ENCODE measurements around the gene TRPV3.

The TRPV3 gene

GRCh38 chr17:3596804-3597464 is 39.3 kb upstream of the TRPV3 start:
- no peak for TF ChIP-seq CTCF (IDR thresholded peaks at IDR 0.05; ENCODE audit: borderline replicate concordance, insufficient read depth, low read depth, low read length)
- H3K4me3 ChIP-seq (ENCODE audit: low read depth, low read length), result no peak overlapping the region

GRCh38 chr17:3594976-3595375 is 37.4 kb upstream of the TRPV3 start:
- no peak overlapping the region for H3K4me3 ChIP-seq (ENCODE audit: low read depth, low read length)
- TF ChIP-seq CTCF (IDR thresholded peaks at IDR 0.05; ENCODE audit: borderline replicate concordance, insufficient read depth, low read depth, low read length), result no peak

GRCh38 chr17:3594051-3594800 is 36.6 kb upstream of the TRPV3 start:
- no peak overlapping the region for H3K4me3 ChIP-seq (ENCODE audit: low read depth, low read length)
- no peak for TF ChIP-seq CTCF (IDR thresholded peaks at IDR 0.05; ENCODE audit: borderline replicate concordance, insufficient read depth, low read depth, low read length)

- H3K4me3 ChIP-seq (ENCODE audit: low read depth, low read length), result no peak overlapping the region
- no peak for TF ChIP-seq CTCF (IDR thresholded peaks at IDR 0.05; ENCODE audit: borderline replicate concordance, insufficient read depth, low read depth, low read length)
Observed at GRCh38 chr17:3593384-3593783, 35.8 kb upstream of the TRPV3 start.

GRCh38 chr17:3592216-3592860 is 34.7 kb upstream of the TRPV3 start:
- H3K4me3 ChIP-seq (ENCODE audit: low read depth, low read length), result no peak overlapping the region
- TF ChIP-seq CTCF (IDR thresholded peaks at IDR 0.05; ENCODE audit: borderline replicate concordance, insufficient read depth, low read depth, low read length), result no peak

- no peak for TF ChIP-seq CTCF (IDR thresholded peaks at IDR 0.05; ENCODE audit: borderline replicate concordance, insufficient read depth, low read depth, low read length)
- no peak overlapping the region for H3K4me3 ChIP-seq (ENCODE audit: low read depth, low read length)
Observed at GRCh38 chr17:3590768-3591167, 33.2 kb upstream of the TRPV3 start.

Data from GM12875 (cell line).